ENCODE measurements around the gene PASD1.

The PASD1 gene

GRCh38 chrX:151676196-151676595 is 112.7 kb downstream of the PASD1 start:
- Histone ChIP-seq H3K9me3 (ENCODE audit: severe bottlenecking) (no peaks in the 10 kb centered on the region), H3K36me3 (ENCODE audit: low read depth) (no peaks in the 10 kb centered on the region), H3K27ac (ENCODE audit: poor library complexity, severe bottlenecking) (no peak overlapping the region), H3K4me1 (ENCODE audit: insufficient read depth, poor library complexity, severe bottlenecking) (no peaks in the 10 kb centered on the region), H3K4me3 (ENCODE audit: severe bottlenecking) (no peak overlapping the region), H3K27me3 (ENCODE audit: insufficient read depth, poor library complexity, severe bottlenecking) (no peaks in the 10 kb centered on the region)
- TF ChIP-seq, protein P1, sequence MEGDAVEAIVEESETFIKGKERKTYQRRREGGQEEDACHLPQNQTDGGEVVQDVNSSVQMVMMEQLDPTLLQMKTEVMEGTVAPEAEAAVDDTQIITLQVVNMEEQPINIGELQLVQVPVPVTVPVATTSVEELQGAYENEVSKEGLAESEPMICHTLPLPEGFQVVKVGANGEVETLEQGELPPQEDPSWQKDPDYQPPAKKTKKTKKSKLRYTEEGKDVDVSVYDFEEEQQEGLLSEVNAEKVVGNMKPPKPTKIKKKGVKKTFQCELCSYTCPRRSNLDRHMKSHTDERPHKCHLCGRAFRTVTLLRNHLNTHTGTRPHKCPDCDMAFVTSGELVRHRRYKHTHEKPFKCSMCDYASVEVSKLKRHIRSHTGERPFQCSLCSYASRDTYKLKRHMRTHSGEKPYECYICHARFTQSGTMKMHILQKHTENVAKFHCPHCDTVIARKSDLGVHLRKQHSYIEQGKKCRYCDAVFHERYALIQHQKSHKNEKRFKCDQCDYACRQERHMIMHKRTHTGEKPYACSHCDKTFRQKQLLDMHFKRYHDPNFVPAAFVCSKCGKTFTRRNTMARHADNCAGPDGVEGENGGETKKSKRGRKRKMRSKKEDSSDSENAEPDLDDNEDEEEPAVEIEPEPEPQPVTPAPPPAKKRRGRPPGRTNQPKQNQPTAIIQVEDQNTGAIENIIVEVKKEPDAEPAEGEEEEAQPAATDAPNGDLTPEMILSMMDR (IDR thresholded peaks at IDR 0.05; ENCODE audit: poor library complexity, severe bottlenecking) = no peak
- no peak for ATAC-seq (ENCODE audit: low read depth)
- DNase-seq (ENCODE audit: low spot score) = no peak

GRCh38 chrX:151679798-151680402 is 116.4 kb downstream of the PASD1 start:
- Histone ChIP-seq H3K36me3 (ENCODE audit: low read depth) (no peaks in the 10 kb centered on the region), H3K27me3 (ENCODE audit: insufficient read depth, poor library complexity, severe bottlenecking) (no peaks in the 10 kb centered on the region), H3K4me3 (ENCODE audit: severe bottlenecking) (no peak overlapping the region), H3K9me3 (ENCODE audit: severe bottlenecking) (no peaks in the 10 kb centered on the region), H3K27ac (ENCODE audit: poor library complexity, severe bottlenecking) (no peak overlapping the region), H3K4me1 (ENCODE audit: insufficient read depth, poor library complexity, severe bottlenecking) (no peaks in the 10 kb centered on the region)
- DNase-seq (ENCODE audit: low spot score) (no peak), ATAC-seq (ENCODE audit: low read depth) (no peak)
- TF ChIP-seq, protein P1 (IDR thresholded peaks at IDR 0.05; ENCODE audit: poor library complexity, severe bottlenecking) = no peak

GRCh38 chrX:151680805-151681204 is 117.3 kb downstream of the PASD1 start:
- H3K9me3 ChIP-seq (ENCODE audit: severe bottlenecking) = no peaks in the 10 kb centered on the region
- H3K27ac ChIP-seq (ENCODE audit: poor library complexity, severe bottlenecking) = no peak overlapping the region
- TF ChIP-seq, protein P1 (IDR thresholded peaks at IDR 0.05; ENCODE audit: poor library complexity, severe bottlenecking) = peak; percentile 32
- H3K4me3 ChIP-seq (ENCODE audit: severe bottlenecking) = no peak overlapping the region
- H3K36me3 ChIP-seq (ENCODE audit: low read depth) = no peaks in the 10 kb centered on the region
- no peak for ATAC-seq (ENCODE audit: low read depth)
- DNase-seq (ENCODE audit: low spot score) = no peak
- H3K4me1 ChIP-seq (ENCODE audit: insufficient read depth, poor library complexity, severe bottlenecking) = no peaks in the 10 kb centered on the region
- H3K27me3 ChIP-seq (ENCODE audit: insufficient read depth, poor library complexity, severe bottlenecking) = no peaks in the 10 kb centered on the region

- DNase-seq (ENCODE audit: low spot score) = no peak
- H3K9me3 ChIP-seq (ENCODE audit: severe bottlenecking) = no peaks in the 10 kb centered on the region
- no peaks in the 10 kb centered on the region for H3K4me1 ChIP-seq (ENCODE audit: insufficient read depth, poor library complexity, severe bottlenecking)
- H3K4me3 ChIP-seq (ENCODE audit: severe bottlenecking) = no peak overlapping the region
- TF ChIP-seq, protein P1 (IDR thresholded peaks at IDR 0.05; ENCODE audit: poor library complexity, severe bottlenecking) = no peak
- no peak overlapping the region for H3K27ac ChIP-seq (ENCODE audit: poor library complexity, severe bottlenecking)
- no peaks in the 10 kb centered on the region for H3K36me3 ChIP-seq (ENCODE audit: low read depth)
- ATAC-seq (ENCODE audit: low read depth) = no peak
- no peaks in the 10 kb centered on the region for H3K27me3 ChIP-seq (ENCODE audit: insufficient read depth, poor library complexity, severe bottlenecking)
These were observed 124.2 kb downstream of the PASD1 start for GRCh38 chrX:151687635-151688034.

DNA sequence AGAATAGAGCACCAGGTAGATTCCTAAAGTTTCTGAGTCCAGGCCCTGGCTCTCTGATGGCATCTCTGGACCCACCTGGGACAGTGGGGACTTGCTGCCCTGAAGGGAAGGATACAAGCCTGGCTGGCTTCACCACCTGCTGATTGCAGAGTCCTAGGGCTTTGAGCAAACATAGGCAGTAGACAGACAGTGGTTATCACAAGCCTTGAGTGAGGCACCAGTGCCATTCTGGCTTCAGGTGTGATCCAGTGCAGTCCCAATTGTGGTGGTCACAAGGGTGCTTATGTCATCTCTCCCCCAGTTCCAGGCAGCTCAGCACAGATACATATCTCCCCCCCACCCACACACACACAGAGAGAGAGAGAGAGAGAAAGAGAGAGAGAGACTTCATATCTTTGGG is 125.2 kb downstream of the PASD1 start:
- TF ChIP-seq, protein P1 (IDR thresholded peaks at IDR 0.05; ENCODE audit: poor library complexity, severe bottlenecking) = no peak

More for the DNA sequence above, 125.2 kb downstream of the PASD1 start:
- Histone ChIP-seq H3K9me3 (ENCODE audit: severe bottlenecking) (no peaks in the 10 kb centered on the region), H3K27me3 (ENCODE audit: insufficient read depth, poor library complexity, severe bottlenecking) (no peaks in the 10 kb centered on the region), H3K27ac (ENCODE audit: poor library complexity, severe bottlenecking) (no peak overlapping the region), H3K4me3 (ENCODE audit: severe bottlenecking) (no peak overlapping the region), H3K36me3 (ENCODE audit: low read depth) (no peaks in the 10 kb centered on the region), H3K4me1 (ENCODE audit: insufficient read depth, poor library complexity, severe bottlenecking) (no peaks in the 10 kb centered on the region)
- no peak for ATAC-seq (ENCODE audit: low read depth)
- DNase-seq (ENCODE audit: low spot score) = no peak
